ENCODE data around the gene TMEM14B. TPM values are rescaled to one million over a fixed set of nuclear protein-coding genes. Genes with fewer than 3 reads are reported as not detected.

TMEM14B gene
- total and polyA plus RNA-seq, 4 donors: 50.3 to 111 (median 62.3) TPM

DNA sequence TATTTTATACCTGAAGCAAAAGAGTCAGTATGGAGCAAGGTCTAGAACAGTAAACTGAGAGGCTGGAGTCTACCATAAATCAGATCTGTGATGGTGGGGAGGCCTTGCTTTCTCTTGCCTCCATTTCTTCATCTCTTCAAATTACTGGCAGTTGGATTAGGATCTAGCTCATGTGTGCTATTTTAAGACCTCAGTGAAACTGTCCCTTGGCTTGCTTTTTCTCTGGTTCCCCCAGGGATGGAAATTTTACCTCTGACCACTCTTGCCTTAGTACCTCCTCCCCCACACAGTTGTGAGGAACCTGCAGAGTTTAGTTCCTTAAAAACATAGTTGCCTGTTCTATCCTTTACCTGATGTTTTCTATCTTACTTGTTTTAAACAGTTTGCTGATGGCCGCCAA lies 8.5 kb downstream of the TMEM14B start:
- no peaks in the 10 kb centered on the region for H3K9me3 ChIP-seq (ENCODE audit: control insufficient read depth, low read length)
- H3K4me3 ChIP-seq (ENCODE audit: low read length in 2 of 2): no peak overlapping the region
- H3K27ac ChIP-seq (ENCODE audit: low read depth in 1 of 2, low read length in 2 of 2): no peak overlapping the region
- peaks cover 1 to 5% of the 10 kb centered on the region in 2 donors for H3K36me3 ChIP-seq (ENCODE audit: control insufficient read depth in 1 of 2, insufficient read depth in 2 of 2, low read length in 1 of 2)
- WGBS, 2 donors: 85 to 88% methylated on average over 1 of the region's 1 CpG
- intact Hi-C loops (cut with DNase I): no loop called here
- no peaks in the 10 kb centered on the region for H3K4me1 ChIP-seq (ENCODE audit: control insufficient read depth in 1 of 2, insufficient read depth in 2 of 2, low read length in 2 of 2)
- DNase-seq: no peak
- no peak for ATAC-seq (ENCODE audit: low FRiP score)
- no peaks in the 10 kb centered on the region for H3K27me3 ChIP-seq (ENCODE audit: control insufficient read depth in 1 of 2, insufficient read depth in 2 of 2, low read length in 1 of 2)

DNA sequence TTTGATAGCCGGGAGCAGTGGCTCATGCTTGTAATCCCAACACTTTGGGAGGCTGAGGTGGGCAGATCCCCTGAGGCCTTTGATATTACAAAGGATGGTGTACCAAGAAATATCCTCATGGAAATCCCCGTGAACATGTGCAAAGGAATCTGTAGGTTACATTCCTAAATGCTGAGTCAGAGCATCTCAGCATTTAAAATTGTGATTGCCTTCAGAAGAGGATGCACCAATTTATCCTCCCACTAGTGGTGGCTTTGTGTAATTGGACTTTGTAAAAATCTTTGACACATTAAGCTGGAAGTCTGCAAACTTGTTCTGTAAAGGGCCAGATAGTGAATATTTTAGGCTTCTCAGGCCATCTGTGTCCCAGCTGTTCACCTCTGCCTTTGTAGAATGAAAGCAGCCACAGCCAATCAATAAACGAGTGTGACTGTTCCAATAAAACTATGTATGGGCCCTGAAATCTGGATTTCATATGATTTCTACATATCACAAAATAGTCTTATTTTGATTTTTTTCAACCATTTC lies 11.8 kb downstream of the TMEM14B start:
- no peaks in the 10 kb centered on the region for H3K27me3 ChIP-seq (ENCODE audit: control insufficient read depth in 1 of 2, insufficient read depth in 2 of 2, low read length in 1 of 2)
- DNase-seq: no peak
- no peak overlapping the region for H3K4me3 ChIP-seq (ENCODE audit: low read length in 2 of 2)
- no peaks in the 10 kb centered on the region for H3K9me3 ChIP-seq (ENCODE audit: control insufficient read depth, low read length)
- no peaks in the 10 kb centered on the region for H3K4me1 ChIP-seq (ENCODE audit: control insufficient read depth in 1 of 2, insufficient read depth in 2 of 2, low read length in 2 of 2)
- peaks cover 1 to 3% of the 10 kb centered on the region in 2 donors for H3K36me3 ChIP-seq (ENCODE audit: control insufficient read depth in 1 of 2, insufficient read depth in 2 of 2, low read length in 1 of 2)
- intact Hi-C loops (cut with DNase I): no loop called here
- ATAC-seq (ENCODE audit: low FRiP score): no peak
- 56 to 60% methylated on average over 3 of the region's 3 CpGs for WGBS, 2 donors
- H3K27ac ChIP-seq (ENCODE audit: low read depth in 1 of 2, low read length in 2 of 2): no peak overlapping the region

DNA sequence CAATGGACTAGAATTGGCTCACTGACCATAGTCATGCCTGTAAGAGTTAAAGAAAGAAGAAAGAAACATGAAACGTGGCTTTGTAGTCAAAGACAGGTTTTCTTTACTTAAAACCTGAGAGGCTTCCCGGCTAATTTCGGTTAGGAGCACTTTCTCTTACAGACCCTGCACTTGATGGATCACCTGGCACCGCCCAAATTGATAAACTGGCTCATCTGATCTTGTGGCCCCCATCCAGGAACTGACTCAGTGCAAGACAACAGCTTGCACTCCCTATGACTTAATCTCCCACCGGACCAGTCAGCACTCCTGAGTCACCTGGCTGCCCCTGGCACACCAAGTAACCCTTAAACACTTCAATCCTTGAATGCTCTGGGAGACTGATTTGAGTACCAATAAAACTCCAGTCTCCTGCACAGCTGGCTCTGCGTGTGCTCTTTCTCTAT lies 12.3 kb downstream of the TMEM14B start:
- ATAC-seq (ENCODE audit: low FRiP score): no peak

DNA sequence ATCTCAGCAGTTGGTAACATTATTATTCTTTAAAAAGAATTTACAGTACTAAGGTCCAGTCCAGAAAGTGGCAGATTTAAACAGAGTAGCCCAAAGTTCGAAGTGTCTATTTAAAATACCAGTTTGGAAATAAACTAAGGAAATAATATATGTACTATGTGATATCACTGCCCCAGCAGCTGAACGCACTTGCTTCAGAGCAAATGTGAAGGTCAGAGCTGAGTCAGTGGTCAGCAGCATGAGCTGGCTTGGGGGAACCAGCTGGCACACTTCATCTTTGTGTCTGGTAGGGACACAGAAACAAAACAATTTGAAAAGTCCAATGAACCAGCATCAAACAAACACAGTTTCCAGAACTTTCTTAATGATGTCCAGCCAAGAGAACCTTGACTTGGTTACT lies 15.4 kb downstream of the TMEM14B start:
- no peaks in the 10 kb centered on the region for H3K9me3 ChIP-seq (ENCODE audit: control insufficient read depth, low read length)
- intact Hi-C loops (cut with DNase I): no loop called here
- H3K27ac ChIP-seq (ENCODE audit: low read depth in 1 of 2, low read length in 2 of 2): no peak overlapping the region
- 81 to 90% methylated on average over 2 of the region's 2 CpGs for WGBS, 2 donors
- H3K36me3 ChIP-seq (ENCODE audit: control insufficient read depth in 1 of 2, insufficient read depth in 2 of 2, low read length in 1 of 2): peaks cover 0 to 3% of the 10 kb centered on the region in 2 donors
- no peak overlapping the region for H3K4me3 ChIP-seq (ENCODE audit: low read length in 2 of 2)
- ATAC-seq (ENCODE audit: low FRiP score) (no peak), DNase-seq (no peak)
- no peaks in the 10 kb centered on the region for H3K27me3 ChIP-seq (ENCODE audit: control insufficient read depth in 1 of 2, insufficient read depth in 2 of 2, low read length in 1 of 2)
- H3K4me1 ChIP-seq (ENCODE audit: control insufficient read depth in 1 of 2, insufficient read depth in 2 of 2, low read length in 2 of 2): no peaks in the 10 kb centered on the region

More for the DNA sequence above, 12.3 kb downstream of the TMEM14B start:
- H3K27ac ChIP-seq (ENCODE audit: low read depth in 1 of 2, low read length in 2 of 2): no peak overlapping the region
- no peak for DNase-seq
- H3K36me3 ChIP-seq (ENCODE audit: control insufficient read depth in 1 of 2, insufficient read depth in 2 of 2, low read length in 1 of 2): peaks cover 0 to 3% of the 10 kb centered on the region in 2 donors
- no peaks in the 10 kb centered on the region for H3K9me3 ChIP-seq (ENCODE audit: control insufficient read depth, low read length)
- no peaks in the 10 kb centered on the region for H3K27me3 ChIP-seq (ENCODE audit: control insufficient read depth in 1 of 2, insufficient read depth in 2 of 2, low read length in 1 of 2)
- no peak overlapping the region for H3K4me3 ChIP-seq (ENCODE audit: low read length in 2 of 2)
- 61 to 62% methylated on average over 6 of the region's 6 CpGs for WGBS, 2 donors
- intact Hi-C loops (cut with DNase I): no loop called here
- no peaks in the 10 kb centered on the region for H3K4me1 ChIP-seq (ENCODE audit: control insufficient read depth in 1 of 2, insufficient read depth in 2 of 2, low read length in 2 of 2)

DNA sequence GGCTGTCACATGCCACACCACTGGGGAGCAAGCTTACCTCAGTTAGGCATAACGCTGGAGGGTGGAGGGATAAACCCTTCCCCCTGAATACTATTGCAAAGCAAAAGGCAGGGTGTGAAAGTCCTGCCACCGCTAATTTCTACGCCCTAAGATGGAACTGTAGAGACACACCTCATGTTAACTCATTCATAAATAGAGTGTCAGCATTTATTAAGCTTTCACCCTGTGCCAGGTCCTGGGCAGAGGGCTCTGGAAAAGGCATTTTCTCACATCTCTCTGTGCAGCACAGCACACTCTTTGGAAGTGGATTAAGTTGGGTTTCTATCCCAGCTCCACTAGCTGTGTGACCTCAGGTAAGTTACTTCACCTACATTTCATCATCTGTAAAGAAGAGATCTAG lies 21.8 kb downstream of the TMEM14B start:
- 80 to 92% methylated on average over 3 of the region's 3 CpGs for WGBS, 2 donors
- intact Hi-C loops (cut with DNase I): no loop called here
- Histone ChIP-seq H3K36me3 (ENCODE audit: control insufficient read depth in 1 of 2, insufficient read depth in 2 of 2, low read length in 1 of 2) (peaks cover 0 to 2% of the 10 kb centered on the region in 2 donors), H3K4me1 (ENCODE audit: control insufficient read depth in 1 of 2, insufficient read depth in 2 of 2, low read length in 2 of 2) (no peaks in the 10 kb centered on the region), H3K27me3 (ENCODE audit: control insufficient read depth in 1 of 2, insufficient read depth in 2 of 2, low read length in 1 of 2) (no peaks in the 10 kb centered on the region), H3K27ac (ENCODE audit: low read depth in 1 of 2, low read length in 2 of 2) (no peak overlapping the region), H3K9me3 (ENCODE audit: control insufficient read depth, low read length) (no peaks in the 10 kb centered on the region), H3K4me3 (ENCODE audit: low read length in 2 of 2) (no peak overlapping the region)
- ATAC-seq (ENCODE audit: low FRiP score): no peak
- DNase-seq: no peak

DNA sequence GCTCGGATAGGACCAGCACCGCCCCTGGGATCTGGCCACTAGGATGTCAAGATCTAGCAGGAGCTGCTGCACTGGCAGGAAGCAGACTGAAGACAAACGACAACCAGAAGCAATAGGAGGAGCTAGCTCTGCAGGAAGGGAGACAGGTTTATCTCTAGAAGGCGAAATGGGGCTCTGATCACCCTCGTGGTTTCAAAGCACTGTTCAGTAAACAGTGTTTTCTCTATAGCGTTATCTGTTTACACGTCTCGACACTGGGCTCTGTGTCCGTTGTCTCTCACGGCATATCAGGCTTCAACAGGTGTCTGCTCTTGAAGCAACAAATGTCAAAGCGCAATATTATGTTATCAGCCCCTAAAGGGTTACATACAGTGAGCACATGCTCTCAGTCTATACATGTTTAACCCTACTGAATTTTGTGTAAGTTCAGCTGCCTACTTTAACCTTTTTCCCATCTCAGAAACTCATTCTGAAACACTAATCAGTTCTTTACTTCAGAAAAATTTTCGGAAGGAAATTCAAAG lies 23.8 kb downstream of the TMEM14B start:
- 81 to 83% methylated on average over 12 of the region's 12 CpGs for WGBS, 2 donors
- H3K36me3 ChIP-seq (ENCODE audit: control insufficient read depth in 1 of 2, insufficient read depth in 2 of 2, low read length in 1 of 2): no peaks in the 10 kb centered on the region
- ATAC-seq (ENCODE audit: low FRiP score): no peak

DNA sequence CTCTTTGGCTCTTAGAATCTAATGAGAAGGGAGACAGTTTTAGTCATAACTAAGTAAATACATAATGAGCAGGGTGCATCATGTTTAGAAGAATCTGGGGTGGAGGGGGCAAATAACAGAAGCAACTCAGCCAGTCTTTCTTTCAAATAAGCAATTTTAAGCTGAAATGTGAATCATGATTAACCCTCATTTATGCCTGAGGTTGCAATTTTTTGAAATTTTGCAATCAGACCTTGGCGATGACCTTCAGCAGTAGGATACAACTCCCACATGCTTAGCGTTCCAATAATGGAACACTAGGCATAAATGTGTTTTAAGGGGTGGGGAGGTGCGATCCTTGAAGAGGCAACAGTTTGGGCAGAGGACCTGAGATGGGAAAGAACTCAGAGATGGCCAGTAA lies 30.6 kb downstream of the TMEM14B start:
- Histone ChIP-seq H3K27me3 (ENCODE audit: control insufficient read depth in 1 of 2, insufficient read depth in 2 of 2, low read length in 1 of 2) (no peaks in the 10 kb centered on the region), H3K27ac (ENCODE audit: low read depth in 1 of 2, low read length in 2 of 2) (no peak overlapping the region), H3K4me3 (ENCODE audit: low read length in 2 of 2) (no peak overlapping the region), H3K9me3 (ENCODE audit: control insufficient read depth, low read length) (no peaks in the 10 kb centered on the region), H3K4me1 (ENCODE audit: control insufficient read depth in 1 of 2, insufficient read depth in 2 of 2, low read length in 2 of 2) (no peaks in the 10 kb centered on the region), H3K36me3 (ENCODE audit: control insufficient read depth in 1 of 2, insufficient read depth in 2 of 2, low read length in 1 of 2) (no peaks in the 10 kb centered on the region)
- WGBS, 2 donors: 89 to 92% methylated on average over 3 of the region's 3 CpGs
- DNase-seq (no peak), ATAC-seq (ENCODE audit: low FRiP score) (no peak)
- intact Hi-C loops (cut with DNase I): no loop called here

More for the DNA sequence above, 23.8 kb downstream of the TMEM14B start:
- Histone ChIP-seq H3K4me1 (ENCODE audit: control insufficient read depth in 1 of 2, insufficient read depth in 2 of 2, low read length in 2 of 2) (no peaks in the 10 kb centered on the region), H3K27ac (ENCODE audit: low read depth in 1 of 2, low read length in 2 of 2) (no peak overlapping the region), H3K27me3 (ENCODE audit: control insufficient read depth in 1 of 2, insufficient read depth in 2 of 2, low read length in 1 of 2) (no peaks in the 10 kb centered on the region), H3K9me3 (ENCODE audit: control insufficient read depth, low read length) (no peaks in the 10 kb centered on the region), H3K4me3 (ENCODE audit: low read length in 2 of 2) (no peak overlapping the region)
- intact Hi-C loops (cut with DNase I): no loop called here
- no peak for DNase-seq

DNA sequence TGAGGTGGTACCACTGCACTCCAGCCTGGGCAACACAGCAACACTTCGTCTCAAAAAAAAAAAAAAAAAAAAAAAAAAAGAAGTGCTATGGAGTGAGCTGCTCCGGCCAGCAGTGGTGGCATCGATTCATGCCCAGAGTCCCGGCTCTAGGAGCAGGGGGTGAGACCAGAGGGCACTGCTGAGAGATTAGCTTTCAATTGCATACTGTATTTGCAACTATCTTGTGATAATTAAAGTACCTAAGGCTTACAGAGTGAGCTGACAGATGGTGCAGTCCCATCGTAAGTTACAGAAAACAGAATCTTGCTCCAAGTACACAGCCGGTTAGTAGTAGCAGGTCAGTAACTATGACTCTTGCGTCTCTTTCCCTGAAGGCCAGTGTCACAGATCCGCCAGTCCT lies 31.5 kb downstream of the TMEM14B start:
- no peaks in the 10 kb centered on the region for H3K27me3 ChIP-seq (ENCODE audit: control insufficient read depth in 1 of 2, insufficient read depth in 2 of 2, low read length in 1 of 2)
- H3K4me1 ChIP-seq (ENCODE audit: control insufficient read depth in 1 of 2, insufficient read depth in 2 of 2, low read length in 2 of 2): no peaks in the 10 kb centered on the region
- DNase-seq (no peak), ATAC-seq (ENCODE audit: low FRiP score) (no peak)
- H3K9me3 ChIP-seq (ENCODE audit: control insufficient read depth, low read length): no peaks in the 10 kb centered on the region
- WGBS, 2 donors: 91 to 92% methylated on average over 8 of the region's 8 CpGs
- H3K36me3 ChIP-seq (ENCODE audit: control insufficient read depth in 1 of 2, insufficient read depth in 2 of 2, low read length in 1 of 2): peaks cover 0 to 2% of the 10 kb centered on the region in 2 donors
- no peak overlapping the region for H3K27ac ChIP-seq (ENCODE audit: low read depth in 1 of 2, low read length in 2 of 2)
- no peak overlapping the region for H3K4me3 ChIP-seq (ENCODE audit: low read length in 2 of 2)
- intact Hi-C loops (cut with DNase I): no loop called here

DNA sequence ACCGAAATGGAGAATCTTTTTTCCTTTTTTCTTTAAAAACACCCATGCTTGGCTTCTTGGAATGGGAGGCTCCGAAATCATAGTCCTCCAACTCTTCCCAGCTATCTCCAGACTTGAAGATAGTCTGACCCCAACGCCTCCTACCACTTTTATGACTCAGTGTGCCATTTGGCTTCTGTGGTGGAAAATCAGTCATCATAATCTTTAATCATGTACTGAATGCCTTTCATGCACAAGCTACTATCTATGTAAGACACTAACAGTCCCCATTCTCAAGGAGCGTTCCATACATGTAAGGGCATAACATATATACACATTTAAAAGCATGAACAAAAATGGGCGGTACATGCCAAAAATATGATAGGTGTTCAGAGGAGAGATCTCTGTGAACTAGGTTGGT lies 44.1 kb downstream of the TMEM14B start:
- ATAC-seq (ENCODE audit: low FRiP score) (no peak), DNase-seq (no peak)
- H3K4me3 ChIP-seq (ENCODE audit: low read length in 2 of 2): no peak overlapping the region
- 96% methylated on average over 5 of the region's 5 CpGs for whole genome bisulfite sequencing, 2 donors
- no peak overlapping the region for H3K27ac ChIP-seq (ENCODE audit: low read depth in 1 of 2, low read length in 2 of 2)
- H3K36me3 ChIP-seq (ENCODE audit: control insufficient read depth in 1 of 2, insufficient read depth in 2 of 2, low read length in 1 of 2): no peaks in the 10 kb centered on the region
- H3K9me3 ChIP-seq (ENCODE audit: control insufficient read depth, low read length): no peaks in the 10 kb centered on the region
- H3K27me3 ChIP-seq (ENCODE audit: control insufficient read depth in 1 of 2, insufficient read depth in 2 of 2, low read length in 1 of 2): no peaks in the 10 kb centered on the region
- intact Hi-C loops (cut with DNase I): loop anchor here in 1 of 2 donors (10.0 kb wide), 1 partner anchor 317 kb away; no protein-coding TSS in a partner anchor
- no peaks in the 10 kb centered on the region for H3K4me1 ChIP-seq (ENCODE audit: control insufficient read depth in 1 of 2, insufficient read depth in 2 of 2, low read length in 2 of 2)

All from aorta (tissue), 5 donors.